Esophagus muscularis mucosa (tissue), 4 donors: Measurements from ENCODE around the gene CPXM1. TPM values are rescaled to one million over a fixed set of nuclear protein-coding genes. Genes with fewer than 3 reads are reported as not detected.

Experiments used
- DNase-seq: peaks from one replicate; pipeline ENCODE4 v3.0.0-alpha.2; 2017; ENCODE audit errors: extremely low spot score
- H3K27ac ChIP-seq, 4 donors: fragments of 200-600 bp; sonication (generic); replicated peaks in 1 of 4; 1 replicate in 3 of 4; 2 replicates in 1 of 4; pipeline ENCODE4 v1.5.1; 2016 to 2019; ENCODE audit warnings: mild to moderate bottlenecking in 1 of 4
- H3K27me3 ChIP-seq, 4 donors: fragments of 200-600 bp; sonication (generic); one replicate each; pipeline versions ENCODE4 v1.5.1 to v1.6.0; 2016 to 2019
- H3K36me3 ChIP-seq, 4 donors: fragments of 200-600 bp; sonication (generic); one replicate each; pipeline ENCODE4 v1.5.1; 2016 to 2019
- H3K4me1 ChIP-seq, 4 donors: fragments of 200-600 bp; sonication (generic); one replicate each; pipeline ENCODE4 v1.5.1; 2016 to 2019
- H3K4me3 ChIP-seq, 4 donors: fragments of 200-600 bp; sonication (generic); 1 replicate in 2 of 4; 2 replicates in 2 of 4; pipeline ENCODE4 v1.5.1; 2016 to 2019; ENCODE audit warnings: mild to moderate bottlenecking in 4 of 4, moderate library complexity in 1 of 4
- H3K9me3 ChIP-seq, 4 donors: fragments of 200-600 bp; sonication (generic); 1 replicate in 3 of 4; 2 replicates in 1 of 4; pipeline ENCODE4 v1.5.1; 2016 to 2019
- EP300 ChIP-seq: sonication (generic); formaldehyde crosslinking; IDR thresholded peaks from one replicate; pipeline ENCODE4 v1.6.1; 2017; ENCODE audit warnings: antibody characterized with exemption
- POLR2A ChIP-seq: fragments of 450-650 bp; IDR thresholded peaks from one replicate; pipeline ENCODE4 v1.6.1; 2017; ENCODE audit warnings: antibody characterized with exemption, moderate library complexity, mild to moderate bottlenecking, low read depth
- POLR2AphosphoS5 ChIP-seq, 2 donors: sonication (generic); formaldehyde crosslinking; IDR thresholded peaks; one replicate each; pipeline ENCODE4 v1.6.1; 2017; ENCODE audit warnings: antibody characterized with exemption in 2 of 2
- WGBS: methylation state at CpG from one replicate; pipeline ENCODE4 v1.1.5; 2018; 5-methylcytosine and 5-hydroxymethylcytosine counted together
- intact Hi-C: fragments of 100-400 bp; cut with DNase I; formaldehyde crosslinking; loops from one replicate; pipeline ENCODE4 v1.15.1; 2023
- total RNA-seq, 4 donors: library from RNA; depleted of rRNA; stranded (reverse); fragments of >200 nt; gene quantifications; one replicate each; pipeline versions ENCODE4 v1.1.0 to v1.2.1, GENCODE V29; 2016
- TF ChIP-seq, protein P1 (sequence below), 3 experiments: fragments of 200-600 bp in 2 of 3; fragments of 450-650 bp in 1 of 3; sonication (generic) in 2 of 3; IDR thresholded peaks; one replicate each; pipeline ENCODE4 v1.5.1; 2017 to 2019; ENCODE audit warnings: antibody characterized with exemption in 3 of 3, mild to moderate bottlenecking in 2 of 3, moderate library complexity in 1 of 3

Gene CPXM1
- total RNA-seq, 4 donors from 2014 or later = 0.17 to 1.3 (median 0.45) TPM; not detected in 1

DNA sequence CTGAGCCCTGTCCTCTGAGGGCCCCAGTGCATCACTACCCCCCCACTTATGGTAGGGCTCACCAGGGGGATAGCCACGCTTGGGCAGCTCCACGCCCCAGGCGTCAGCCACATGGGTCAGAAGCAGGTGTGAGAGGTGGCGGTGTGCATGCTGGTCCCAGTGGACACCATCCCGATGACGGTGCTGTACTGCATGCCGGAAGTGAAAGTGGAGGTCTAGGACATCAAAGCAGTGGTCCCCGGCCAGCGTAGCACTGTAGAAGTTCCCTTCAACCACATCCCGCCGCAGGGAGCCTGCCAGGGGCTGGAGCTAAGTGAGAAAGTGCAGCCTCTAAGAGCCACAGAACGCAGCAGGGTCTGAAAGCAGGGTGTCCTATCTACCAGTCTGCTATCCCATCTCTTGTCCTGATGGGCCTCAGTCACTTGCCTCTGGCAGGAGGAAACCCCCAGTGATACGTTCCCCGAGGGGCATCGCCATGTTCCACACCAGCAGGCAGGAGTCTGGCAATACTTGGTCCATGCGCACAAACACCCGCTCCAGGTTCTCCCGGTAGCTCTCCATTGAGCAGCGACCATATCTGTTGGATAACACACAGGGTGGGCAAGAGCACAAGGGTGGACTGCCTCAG is 37.9 kb upstream of the CPXM1 start:
- DNase-seq = no peak
- H3K36me3 ChIP-seq = peaks cover 0 to 30% (median 19%) of the 10 kb centered on the region in 4 donors
- WGBS = 95% methylated on average over 18 of the region's 19 CpGs
- TF ChIP-seq EP300 (no peak), POLR2AphosphoS5 (IDR thresholded peaks at IDR 0.05) (no peak), POLR2A (no peak)
- TF ChIP-seq, protein P1, sequence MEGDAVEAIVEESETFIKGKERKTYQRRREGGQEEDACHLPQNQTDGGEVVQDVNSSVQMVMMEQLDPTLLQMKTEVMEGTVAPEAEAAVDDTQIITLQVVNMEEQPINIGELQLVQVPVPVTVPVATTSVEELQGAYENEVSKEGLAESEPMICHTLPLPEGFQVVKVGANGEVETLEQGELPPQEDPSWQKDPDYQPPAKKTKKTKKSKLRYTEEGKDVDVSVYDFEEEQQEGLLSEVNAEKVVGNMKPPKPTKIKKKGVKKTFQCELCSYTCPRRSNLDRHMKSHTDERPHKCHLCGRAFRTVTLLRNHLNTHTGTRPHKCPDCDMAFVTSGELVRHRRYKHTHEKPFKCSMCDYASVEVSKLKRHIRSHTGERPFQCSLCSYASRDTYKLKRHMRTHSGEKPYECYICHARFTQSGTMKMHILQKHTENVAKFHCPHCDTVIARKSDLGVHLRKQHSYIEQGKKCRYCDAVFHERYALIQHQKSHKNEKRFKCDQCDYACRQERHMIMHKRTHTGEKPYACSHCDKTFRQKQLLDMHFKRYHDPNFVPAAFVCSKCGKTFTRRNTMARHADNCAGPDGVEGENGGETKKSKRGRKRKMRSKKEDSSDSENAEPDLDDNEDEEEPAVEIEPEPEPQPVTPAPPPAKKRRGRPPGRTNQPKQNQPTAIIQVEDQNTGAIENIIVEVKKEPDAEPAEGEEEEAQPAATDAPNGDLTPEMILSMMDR (IDR thresholded peaks at IDR 0.05) = no peak
- H3K4me3 ChIP-seq = no peak overlapping the region
- H3K27ac ChIP-seq = no peak overlapping the region
- H3K27me3 ChIP-seq = no peaks in the 10 kb centered on the region
- intact Hi-C loops = no loop called here
- peaks cover 15 to 29% (median 25%) of the 10 kb centered on the region in 4 donors for H3K4me1 ChIP-seq
- H3K9me3 ChIP-seq = no peaks in the 10 kb centered on the region

DNA sequence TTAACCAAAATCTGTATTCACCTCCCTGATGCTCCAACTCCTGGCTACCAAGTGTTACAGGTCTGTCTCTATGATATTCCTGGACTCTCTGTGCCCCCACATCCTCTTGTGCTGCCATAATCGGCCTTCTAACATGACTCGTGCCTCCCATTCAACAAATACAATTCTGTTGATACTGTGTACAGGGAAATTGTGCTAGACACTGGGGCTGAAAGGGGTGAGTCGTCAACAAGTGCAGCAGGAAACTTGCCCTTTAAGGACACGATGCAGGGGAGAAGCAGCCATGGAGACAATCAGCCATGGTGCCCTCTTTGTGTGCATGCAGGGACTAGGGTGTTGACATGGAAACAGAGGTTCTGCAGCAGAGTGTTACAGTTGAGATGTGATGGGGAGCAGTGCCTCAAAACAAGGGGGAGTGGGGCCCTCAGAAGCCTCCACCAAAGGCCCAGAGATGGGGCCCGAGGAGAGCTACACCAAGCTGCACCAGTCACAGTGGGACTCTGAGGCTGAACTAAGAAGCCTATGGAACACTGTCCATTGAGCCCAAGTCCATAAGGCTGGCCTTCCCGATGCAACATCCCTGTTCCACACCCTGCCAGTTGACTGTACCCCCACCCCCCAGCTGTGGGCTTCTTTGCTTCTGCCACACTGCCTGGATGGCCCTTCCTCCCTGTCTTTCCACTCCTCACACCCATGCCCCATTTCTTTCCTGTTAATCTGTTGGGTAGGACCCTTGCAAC is 37.0 kb upstream of the CPXM1 start:
- intact Hi-C loops = no loop called here
- no peak for DNase-seq

GRCh38 chr20:2836035-2836434 is 35.6 kb upstream of the CPXM1 start:
- intact Hi-C loops = no loop called here
- DNase-seq = no peak
- H3K9me3 ChIP-seq = no peaks in the 10 kb centered on the region
- WGBS = 85% methylated on average over 5 of the region's 5 CpGs
- no peak overlapping the region for H3K4me3 ChIP-seq
- peaks cover 0 to 30% (median 19%) of the 10 kb centered on the region in 4 donors for H3K36me3 ChIP-seq
- no peak overlapping the region for H3K27ac ChIP-seq
- H3K27me3 ChIP-seq = no peaks in the 10 kb centered on the region
- TF ChIP-seq, protein P1 (IDR thresholded peaks at IDR 0.05) = no peak
- TF ChIP-seq EP300 (no peak), POLR2A (no peak), POLR2AphosphoS5 (IDR thresholded peaks at IDR 0.05) (no peak)
- peaks cover 6 to 16% (median 13%) of the 10 kb centered on the region in 4 donors for H3K4me1 ChIP-seq

More for the DNA sequence above, 37.0 kb upstream of the CPXM1 start:
- no peak overlapping the region for H3K4me3 ChIP-seq
- 85% methylated on average over 6 of the region's 6 CpGs for WGBS
- H3K36me3 ChIP-seq = peaks cover 0 to 30% (median 19%) of the 10 kb centered on the region in 4 donors
- H3K4me1 ChIP-seq = peaks cover 15 to 29% (median 25%) of the 10 kb centered on the region in 4 donors
- H3K9me3 ChIP-seq = no peaks in the 10 kb centered on the region
- no peak overlapping the region for H3K27ac ChIP-seq
- H3K27me3 ChIP-seq = no peaks in the 10 kb centered on the region
- TF ChIP-seq POLR2AphosphoS5 (IDR thresholded peaks at IDR 0.05) (no peak), POLR2A (no peak), EP300 (no peak)
- TF ChIP-seq, protein P1 (IDR thresholded peaks at IDR 0.05) = no peak

- Histone ChIP-seq H3K4me1 (peaks cover 6 to 16% (median 13%) of the 10 kb centered on the region in 4 donors), H3K4me3 (no peak overlapping the region), H3K36me3 (peaks cover 0 to 30% (median 19%) of the 10 kb centered on the region in 4 donors), H3K9me3 (no peaks in the 10 kb centered on the region), H3K27ac (no peak overlapping the region), H3K27me3 (peaks cover 0 to 2% (median 0%) of the 10 kb centered on the region in 4 donors)
- 81% methylated on average over 3 of the region's 6 CpGs for WGBS
- intact Hi-C loops = no loop called here
- TF ChIP-seq POLR2A = no peak
- TF ChIP-seq, protein P1 (IDR thresholded peaks at IDR 0.05) = no peak
- TF ChIP-seq POLR2AphosphoS5 (IDR thresholded peaks at IDR 0.05) = no peak
- TF ChIP-seq EP300 = no peak
- DNase-seq = no peak
These were observed 34.9 kb upstream of the CPXM1 start for GRCh38 chr20:2835331-2835796.
